ENCODE data around the gene EEF1AKMT2.

DNA sequence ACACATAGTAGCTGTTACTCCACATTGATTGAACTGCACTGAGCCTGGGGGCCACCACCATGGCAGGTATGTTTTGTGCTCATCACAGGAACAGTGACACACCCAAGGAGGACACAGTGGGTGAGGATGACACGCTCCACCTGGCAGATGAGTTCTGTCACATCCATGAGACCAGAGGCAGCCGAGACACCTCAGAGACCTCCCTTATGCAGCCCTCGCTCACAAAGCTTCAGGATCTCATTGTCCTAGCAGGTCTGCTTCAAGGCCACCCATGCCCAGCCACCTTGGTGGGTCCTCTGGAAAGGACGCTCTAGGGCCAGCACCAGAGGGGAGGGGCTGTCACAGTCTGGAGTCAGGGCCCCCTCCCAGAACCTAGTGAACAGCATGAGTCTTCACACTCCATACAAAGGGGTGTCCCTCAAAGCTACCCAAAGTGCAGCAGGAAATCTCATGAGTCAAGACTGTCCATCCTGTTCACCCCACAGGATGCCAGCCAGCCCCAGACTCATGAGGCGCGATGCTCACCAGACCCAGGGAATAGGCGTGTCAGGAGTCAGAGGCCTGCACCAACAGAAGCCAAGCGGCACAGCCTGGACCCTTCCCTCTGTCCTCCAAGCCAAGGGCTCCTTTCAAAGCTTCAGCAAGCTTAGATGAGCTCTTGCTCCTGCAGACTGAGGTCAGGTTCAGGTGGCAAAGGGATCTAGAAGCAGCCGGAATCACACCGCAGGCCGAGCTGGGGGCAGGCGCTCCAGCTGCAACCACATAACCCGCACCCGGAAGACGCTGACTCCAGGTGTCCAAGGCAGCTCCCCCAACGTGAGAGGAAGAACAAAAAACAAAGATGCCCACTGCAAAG lies 57.1 kb downstream of the EEF1AKMT2 start:
- TF ChIP-seq CTCF (IDR thresholded peaks at IDR 0.05; ENCODE audit: insufficient read depth, low read depth, low read length) (no peak), EZH2 (IDR thresholded peaks at IDR 0.05; ENCODE audit: insufficient read depth, low read length) (no peak)
